GM21576 (cell line): Measurements from ENCODE around the gene SERINC4.

Source experiments
- ATAC-seq: cut with Tn5 transposase; IDR thresholded peaks from one replicate; pipeline ENCODE4 v1.9.1; 2021; ENCODE audit warnings: mild to moderate bottlenecking, moderate library complexity; ENCODE audit not compliant: unreplicated experiment

Gene SERINC4

DNA sequence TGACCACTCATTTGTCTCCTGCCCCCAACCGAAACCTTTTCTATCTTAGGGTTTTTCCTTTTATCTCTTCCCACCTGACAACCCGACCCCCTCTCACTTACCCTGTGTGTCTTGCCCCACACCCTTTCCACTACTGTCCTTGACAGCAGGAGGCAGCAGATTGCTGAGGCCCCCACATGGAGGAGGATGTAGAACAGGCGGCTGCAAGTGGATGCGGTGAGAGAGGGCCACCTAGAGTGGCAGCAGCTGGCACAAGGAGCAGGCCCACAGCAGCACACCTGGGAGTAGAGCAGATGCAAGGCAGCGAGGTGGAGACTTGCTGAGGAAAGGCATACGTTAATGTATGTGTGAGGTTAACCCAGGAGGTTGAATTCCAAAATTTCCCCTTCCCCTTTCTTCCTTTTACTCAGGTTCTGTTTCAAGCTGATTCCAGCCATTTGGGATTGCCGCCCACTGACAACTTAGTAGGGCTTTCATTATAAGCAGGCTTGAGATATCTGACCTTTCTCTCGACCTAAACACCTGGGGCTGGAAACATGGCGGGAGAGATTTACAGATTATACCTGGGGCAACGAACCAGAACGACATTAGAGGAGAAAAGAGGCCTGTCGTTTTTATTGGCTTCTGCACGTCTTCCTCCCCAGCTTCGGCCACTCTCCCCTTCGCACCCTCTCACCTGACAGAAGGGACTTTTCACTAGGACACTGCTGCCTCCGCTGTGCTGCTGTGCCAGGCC, 643 bp downstream of the SERINC4 start:
- no peak for ATAC-seq

DNA sequence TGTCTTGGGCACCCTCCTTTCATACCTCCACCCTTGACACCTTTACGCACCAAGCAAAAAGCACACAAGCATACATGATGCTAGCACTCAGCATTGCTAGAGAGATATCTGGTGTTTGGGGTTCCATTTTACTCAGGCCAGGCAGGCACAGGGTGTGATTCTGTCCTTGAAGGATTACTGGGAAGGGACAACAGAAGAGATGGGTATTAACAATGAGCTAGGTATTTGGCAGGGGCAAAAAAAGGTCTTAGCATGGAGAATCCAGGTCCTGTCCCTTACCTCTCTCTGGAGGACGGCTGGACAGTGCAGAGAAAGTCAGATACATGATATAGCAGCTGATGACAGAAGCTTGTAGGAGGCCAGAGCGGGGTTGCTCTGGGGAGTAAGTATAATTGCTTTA, 3.5 kb downstream of the SERINC4 start:
- ATAC-seq, result no peak

DNA sequence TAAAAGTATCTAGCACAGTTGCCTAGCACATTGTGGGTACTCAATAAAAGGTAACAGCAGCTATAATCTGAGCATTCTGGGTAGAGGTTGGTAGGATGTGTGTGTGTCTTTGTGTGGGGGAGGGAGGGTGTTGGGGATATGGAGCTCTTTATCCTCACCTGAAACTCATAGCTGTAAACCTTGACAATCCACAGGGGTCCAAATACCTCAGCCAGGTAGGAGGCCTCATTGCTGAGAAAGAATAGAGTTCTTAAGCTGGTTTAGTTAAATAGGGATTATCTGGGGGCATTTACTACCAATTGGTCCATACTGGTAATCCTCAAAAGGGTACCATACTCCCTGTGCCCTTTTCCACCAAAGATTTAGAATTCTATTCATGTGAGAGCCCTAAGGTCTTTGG, 4.0 kb downstream of the SERINC4 start:
- ATAC-seq, result no peak

DNA sequence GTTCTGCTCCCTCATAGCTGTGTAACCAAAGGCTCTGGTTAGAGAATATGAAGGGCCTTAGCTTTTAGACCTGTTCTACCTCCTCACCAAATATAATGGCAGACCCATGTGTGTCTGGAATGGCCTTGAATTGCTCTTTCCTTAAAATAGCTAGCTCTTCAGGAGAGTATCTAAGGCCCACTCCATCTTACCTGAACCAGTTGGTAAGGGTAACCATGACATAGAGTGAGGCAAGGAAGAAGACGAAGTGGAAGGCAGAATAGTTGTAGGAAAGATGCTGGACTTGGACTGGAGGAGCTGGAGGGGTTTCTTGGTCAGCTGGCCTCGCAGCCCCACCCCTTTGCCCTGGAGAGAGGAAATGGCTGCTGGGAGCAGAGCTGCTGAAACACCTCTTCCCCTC, 4.8 kb downstream of the SERINC4 start:
- ATAC-seq, result no peak

DNA sequence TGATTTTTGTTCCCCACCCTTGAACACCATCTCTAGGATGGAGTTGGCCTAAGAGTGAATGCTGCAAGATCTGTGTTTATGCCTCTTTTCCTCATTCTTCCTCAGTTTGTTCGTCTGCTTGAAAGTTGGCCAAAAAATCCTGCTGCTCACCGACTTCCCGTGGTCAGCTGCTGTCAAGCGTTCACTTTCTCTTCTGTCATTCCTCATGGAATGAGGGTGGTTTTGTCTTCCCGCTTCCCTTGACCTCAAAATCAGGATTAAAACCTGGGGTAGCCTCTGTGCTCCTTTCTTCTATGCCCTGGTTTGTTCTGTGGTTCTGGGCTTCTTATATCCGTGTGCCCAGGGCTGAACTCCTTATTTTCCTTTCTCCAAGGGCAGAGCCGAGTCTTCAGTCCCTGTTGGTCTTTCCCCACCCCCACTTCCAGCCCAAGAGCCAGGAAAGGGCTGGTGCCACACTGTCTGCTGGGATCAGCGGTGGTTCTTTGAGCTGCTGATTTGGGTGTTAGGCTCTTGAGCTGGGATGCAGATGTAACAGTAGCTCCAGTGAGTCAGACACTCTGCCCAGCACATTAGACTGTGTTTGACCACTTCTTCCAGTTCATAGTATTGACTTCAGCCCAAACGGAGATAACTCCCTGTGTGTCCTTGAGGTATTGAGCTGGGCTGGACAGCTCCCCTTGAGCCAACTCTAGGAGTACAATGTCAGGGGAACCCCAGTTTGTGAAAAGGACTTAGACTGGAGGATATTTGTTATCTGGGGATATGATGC, 5.6 kb downstream of the SERINC4 start:
- ATAC-seq, result no peak

DNA sequence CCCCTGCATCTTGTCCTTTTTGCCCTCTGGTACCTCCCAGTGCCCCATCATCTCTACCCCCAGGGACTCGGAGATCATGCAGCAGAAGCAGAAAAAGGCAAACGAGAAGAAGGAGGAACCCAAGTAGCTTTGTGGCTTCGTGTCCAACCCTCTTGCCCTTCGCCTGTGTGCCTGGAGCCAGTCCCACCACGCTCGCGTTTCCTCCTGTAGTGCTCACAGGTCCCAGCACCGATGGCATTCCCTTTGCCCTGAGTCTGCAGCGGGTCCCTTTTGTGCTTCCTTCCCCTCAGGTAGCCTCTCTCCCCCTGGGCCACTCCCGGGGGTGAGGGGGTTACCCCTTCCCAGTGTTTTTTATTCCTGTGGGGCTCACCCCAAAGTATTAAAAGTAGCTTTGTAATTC, 6.4 kb downstream of the SERINC4 start:
- ATAC-seq, result no peak

DNA sequence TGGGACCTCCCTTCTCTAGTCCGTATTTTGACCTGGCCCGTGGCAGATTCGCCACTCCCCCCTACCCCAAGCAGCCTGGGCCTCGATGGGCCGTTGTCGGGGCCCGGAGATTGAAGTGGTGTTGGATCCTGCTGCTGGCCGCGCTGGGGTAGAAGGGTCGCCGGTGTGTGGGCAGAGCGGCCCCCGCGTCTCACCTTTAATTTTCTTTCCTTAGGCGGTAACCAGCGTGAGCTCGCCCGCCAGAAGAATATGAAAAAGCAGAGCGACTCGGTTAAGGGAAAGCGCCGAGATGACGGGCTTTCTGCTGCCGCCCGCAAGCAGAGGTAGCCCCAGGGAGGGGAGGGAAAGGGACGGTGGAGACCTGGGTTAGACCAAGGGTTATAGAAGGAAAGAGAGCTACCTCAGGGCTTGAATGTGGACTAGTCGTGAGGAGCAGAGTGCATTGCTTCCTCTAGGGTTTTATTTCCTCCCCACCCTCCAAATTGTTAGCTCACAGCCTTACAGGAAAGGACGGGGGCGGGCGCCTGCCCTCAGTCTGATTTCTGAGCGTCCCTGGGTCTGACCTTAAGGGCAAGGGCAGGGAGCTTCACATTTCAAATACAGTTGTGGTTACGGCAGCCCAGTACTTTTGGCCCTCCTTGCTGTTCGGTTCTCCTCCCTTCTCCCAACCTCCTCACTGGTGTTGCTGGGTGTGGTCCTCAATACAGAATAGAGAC, 7.1 kb downstream of the SERINC4 start:
- ATAC-seq, result no peak

DNA sequence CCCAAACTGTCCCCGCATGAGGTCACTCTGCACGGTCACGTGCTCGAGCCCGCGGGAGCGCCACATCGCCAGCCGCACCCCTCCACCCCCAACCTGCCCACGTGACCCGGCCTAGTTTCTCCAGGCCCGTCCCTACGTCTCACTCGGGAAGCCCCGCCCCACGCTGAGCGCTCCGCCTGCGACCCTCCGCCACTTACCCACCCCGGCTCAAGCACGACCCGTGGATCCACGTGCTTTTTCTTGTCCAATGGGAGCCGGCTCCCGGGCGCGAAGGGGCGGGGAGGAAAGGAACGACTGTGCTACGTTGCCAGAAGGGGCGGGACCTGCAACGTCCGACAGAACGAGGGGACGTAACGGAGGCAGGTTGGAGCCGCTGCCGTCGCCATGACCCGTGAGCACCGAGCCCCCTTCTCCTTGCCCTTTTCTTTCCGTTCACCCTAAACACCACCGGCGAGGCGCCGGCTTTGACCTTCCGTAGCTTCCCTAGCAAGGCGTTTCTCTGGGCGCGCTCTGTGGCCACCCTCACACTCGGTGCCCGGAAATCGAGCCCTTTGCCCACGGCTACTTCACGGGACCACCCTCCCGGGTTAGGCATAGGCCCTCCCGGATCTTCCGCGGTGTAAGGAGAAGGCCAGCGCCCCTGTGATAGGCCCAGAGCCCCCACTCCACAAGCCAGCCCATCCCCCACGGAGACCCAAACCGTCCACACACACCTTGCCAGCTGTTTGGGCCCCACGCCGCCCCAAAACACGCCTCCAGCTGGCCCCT, 7.8 kb downstream of the SERINC4 start, which contains the start of gene SERF2:
Gene SERF2 (plus strand): TSS at position 328 of the 768 bp plus-strand sequence. CDS start 57 bp downstream, at position 385.
- ATAC-seq, result peak; percentile 82

DNA sequence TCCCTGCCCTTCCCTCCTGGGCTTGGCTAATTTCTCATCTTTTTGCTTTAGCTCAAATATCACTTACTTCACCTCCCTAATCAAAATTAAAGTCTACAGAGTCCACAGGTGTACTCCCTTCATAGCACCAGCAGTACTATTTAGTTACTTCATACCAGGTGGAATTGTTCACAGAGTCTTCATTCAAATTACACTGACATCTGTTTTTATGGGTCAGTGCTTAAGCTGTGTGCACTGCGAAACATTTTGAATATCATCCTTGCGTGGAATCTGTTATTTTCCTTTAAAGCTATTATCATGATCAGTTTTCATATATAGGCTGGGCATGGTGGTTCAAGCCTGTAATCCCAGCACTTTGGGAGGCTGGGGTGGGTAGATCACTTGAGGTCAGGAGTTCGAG, 10.6 kb downstream of the SERINC4 start:
- ATAC-seq, result no peak

DNA sequence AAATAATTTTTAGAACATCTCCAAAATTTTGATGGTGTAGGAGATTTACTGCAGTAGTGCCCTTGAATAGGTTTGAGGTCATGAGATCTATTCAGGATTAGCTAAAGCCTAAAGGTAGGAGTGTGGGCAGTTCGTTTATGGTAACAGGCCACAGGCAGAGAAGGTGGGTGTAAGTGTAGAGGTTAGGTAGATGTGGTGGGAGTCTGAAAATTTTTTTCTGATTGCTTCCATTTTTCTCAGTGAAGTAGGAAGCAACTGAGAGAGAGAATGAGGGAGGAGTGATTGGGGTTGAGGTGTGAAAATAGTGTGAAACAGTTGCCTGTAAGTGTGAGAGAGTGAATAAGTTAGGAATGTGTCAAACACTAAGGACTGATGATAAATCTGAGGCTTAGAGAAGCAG, 21.0 kb downstream of the SERINC4 start:
- ATAC-seq, result no peak

DNA sequence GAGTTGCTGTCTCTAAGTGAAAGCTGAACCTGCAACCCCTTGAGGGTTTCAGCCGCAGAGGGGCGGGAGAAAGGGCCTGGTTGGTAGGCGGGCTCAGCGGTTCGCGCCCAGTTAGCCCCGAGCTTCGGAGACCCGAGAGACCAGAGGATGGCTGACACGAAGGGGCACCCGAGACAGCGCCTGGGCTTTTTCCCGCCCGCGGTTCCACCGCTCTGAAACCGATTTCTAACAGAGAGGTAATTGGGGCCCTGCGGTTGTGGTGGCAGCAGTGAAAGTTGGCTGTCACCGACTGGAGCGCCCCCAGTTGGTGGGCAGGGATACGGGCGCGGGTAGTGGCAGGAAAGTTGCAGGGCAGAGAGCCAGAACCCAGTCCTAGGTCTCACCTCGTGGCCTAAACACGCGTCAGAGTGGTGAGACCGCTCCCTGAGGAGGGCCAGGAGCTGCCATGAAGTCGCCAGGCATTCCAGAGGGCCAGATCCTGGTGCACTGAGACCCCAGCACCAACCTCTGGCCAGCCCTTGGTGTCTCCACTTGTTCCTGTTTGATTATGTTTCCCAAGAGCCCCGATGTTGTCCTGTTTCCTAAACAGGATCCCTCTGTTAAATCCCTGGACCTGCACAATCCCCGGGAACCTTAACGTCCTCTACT, 22.6 kb downstream of the SERINC4 start:
- ATAC-seq, result peak; percentile 50

DNA sequence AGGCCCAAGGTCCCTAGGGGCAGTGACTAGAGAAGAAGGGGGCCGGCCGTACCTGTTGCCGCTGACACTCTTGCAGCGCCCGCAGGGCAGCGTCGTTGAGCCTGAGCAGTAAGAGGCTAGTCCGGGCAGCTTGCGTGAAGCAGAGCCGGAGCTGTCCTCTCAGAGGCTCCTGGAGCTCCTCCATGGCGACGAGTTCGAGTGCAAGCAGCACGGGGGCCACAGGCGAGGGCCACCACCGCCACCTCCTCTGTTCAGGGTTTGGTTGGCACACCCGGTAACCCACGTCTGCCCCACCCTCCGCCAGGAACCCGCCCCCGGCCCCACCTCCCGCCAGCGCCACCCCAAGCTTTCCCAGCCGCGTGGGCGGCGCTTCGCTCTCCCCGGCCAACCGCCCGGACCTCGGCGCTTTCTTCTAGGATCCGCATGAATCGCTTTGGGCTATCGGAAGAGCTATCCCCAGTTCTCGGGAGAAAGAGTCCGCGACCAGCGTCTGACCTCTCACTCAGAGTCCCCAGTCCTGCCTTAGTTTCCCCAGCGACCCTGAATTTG, 23.2 kb downstream of the SERINC4 start, which contains the start of gene ELL3:
Gene ELL3 (minus strand): TSS at position 249 of the 549 bp plus-strand sequence. CDS start 65 bp downstream, at position 184.
- ATAC-seq, result peak; percentile 32

DNA sequence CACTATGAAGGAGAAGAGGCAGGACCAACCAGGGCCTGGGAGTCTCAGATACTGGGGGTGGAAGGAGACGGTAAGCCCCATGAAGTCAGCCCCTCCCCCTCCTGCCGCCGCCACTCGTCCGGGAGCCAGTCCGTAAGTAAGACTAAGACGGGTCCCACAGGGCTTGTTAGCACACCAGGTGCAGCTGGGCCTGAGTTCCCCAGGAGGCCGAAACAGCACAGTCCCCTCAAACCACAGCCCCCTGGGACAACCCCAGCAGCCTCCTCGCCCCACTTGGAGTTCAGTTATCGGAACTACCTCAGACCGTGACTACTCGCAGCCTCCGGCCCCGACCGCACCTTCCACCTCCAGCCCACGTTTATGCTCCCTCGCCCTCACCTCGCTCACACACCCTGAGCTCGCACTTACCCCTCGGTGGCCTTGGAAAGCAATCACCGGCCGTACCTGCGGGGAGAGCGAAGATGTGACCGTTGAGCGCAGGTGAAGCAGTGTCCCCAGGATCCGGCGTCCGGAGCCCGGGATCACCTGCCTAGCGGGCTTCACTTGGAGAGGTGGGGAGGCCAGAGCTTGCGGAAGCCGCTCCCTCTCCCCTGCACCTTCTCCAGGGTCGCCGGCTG, 23.8 kb downstream of the SERINC4 start:
- peak; percentile 65 for ATAC-seq

DNA sequence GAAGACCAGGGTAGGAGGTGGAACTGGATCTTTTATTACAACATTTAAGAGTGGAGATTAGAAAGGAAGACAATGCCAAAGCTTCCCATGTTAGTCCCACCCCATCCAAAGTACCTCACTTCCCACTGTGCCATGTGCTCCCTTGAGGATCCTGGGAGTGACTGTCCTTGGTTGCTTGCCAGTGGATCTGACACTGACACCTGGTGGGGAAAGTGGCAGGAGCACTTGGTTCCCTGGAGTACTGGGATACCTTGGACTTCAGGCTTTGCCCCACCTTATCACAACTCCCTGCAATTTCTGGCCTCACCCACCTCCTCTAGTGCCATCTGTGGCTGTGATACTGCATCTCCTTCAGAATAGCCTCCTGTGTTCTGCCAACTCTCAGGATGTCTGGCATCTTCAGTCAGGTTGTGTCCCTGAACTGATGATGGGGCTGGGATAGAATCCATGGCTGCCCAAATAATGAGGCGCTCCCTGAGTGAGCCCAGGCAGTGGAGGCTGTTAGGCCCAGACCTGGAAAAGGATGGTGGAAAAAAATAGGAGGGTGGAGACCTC, 24.5 kb downstream of the SERINC4 start:
- ATAC-seq, result no peak

DNA sequence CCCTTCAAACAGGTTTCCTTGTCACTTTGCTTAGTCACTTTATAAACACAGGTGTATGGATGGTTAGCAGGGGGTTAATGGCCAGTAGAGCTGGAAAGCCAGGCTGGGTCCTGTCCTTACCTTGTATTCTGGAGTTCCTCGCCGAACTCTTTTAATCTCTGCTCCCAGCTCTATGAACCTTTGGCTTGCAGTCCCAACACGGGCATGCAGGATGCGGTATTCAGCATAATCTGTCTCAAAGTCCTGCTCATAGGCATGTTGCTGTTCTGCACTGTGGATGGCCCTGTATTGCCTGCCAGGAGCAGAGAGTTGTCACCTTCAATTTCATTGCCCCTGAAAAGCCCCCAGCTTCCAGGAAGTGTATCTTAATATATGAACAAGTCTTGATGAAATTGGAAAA, 26.0 kb downstream of the SERINC4 start:
- ATAC-seq, result no peak

DNA sequence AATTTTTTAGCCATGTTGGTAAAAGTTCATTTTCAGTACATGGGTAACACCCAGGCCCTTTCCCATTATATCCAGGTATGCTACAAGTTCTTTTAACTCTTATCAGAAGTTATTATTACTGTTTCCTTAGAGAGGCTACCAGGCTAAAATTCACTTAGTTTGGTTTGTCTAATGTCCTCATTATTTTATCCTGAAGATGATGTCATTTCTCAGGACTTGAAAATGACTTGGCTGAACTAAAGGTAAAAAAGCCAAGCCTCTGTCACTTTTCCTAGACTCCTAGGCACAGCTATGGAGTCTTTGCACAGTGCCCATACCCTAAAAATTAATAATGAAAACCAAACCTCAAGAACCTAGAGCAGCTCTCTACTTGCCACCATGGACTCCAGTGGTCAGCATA, 27.4 kb downstream of the SERINC4 start:
- ATAC-seq, result no peak

DNA sequence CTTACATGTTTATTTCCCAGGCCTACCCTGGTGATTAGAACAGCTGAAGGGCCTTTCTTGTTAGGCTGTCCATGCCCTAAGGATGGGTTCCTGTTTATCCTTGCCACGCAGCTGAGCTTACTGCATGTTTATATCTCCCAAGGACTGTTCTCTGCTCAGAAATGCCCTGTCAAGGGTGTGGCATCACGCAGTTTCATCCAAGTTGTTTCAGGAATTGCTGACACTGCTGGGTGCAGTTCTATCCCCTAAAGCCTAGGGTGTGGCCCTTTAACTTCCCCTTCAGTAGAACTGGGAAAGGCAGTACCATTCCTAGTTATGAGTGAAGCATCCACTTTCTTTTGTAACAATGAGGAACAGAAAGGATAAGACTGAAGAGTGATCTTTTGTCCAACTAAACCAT, 28.2 kb downstream of the SERINC4 start:
- no peak for ATAC-seq

DNA sequence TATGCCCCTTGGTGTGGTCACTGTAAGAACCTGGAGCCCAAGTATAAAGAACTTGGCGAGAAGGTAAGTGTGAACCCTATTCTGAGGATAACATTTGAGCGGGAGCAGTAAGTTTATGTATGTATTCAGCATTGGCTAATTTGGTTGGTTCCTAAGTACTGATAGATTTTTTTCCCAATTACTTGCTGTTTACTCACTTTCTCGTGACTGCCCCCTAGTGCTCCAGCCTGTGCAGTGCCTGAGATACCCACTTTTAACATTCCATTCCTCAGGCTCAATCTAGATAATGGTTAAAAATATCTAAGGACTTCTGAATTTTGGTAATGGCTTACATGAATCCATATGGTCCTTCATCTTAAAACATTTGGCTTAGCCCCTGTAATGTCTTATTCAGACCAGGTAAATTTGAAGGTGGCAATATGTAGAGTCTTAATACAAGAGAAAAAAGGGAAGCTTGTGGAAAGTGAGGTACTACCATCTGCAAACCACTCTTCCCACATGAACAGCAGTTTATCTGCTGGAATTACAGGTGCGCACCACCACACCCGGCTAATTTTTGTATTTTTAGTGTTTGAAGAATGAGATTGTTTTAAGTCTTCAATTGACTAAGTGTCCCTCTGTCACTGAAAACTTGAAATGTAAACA, 30.3 kb downstream of the SERINC4 start:
- no peak for ATAC-seq
